Right renal cortex interstitium (tissue), 3 donors: Measurements from ENCODE around the gene CLDN6. TPM values are rescaled to one million over a fixed set of nuclear protein-coding genes. Genes with fewer than 3 reads are reported as not detected.

ENCODE experiments used
- DNase-seq, 3 donors: peaks; one replicate each; pipeline ENCODE4 v3.0.0-alpha.2; 2013; ENCODE audit warnings: low read depth in 3 of 3, low spot score in 2 of 3
- polyA plus RNA-seq, 3 donors: library from polyadenylated mRNA; unstranded; fragments of 120-200 nt; gene quantifications; one replicate each; pipeline ENCODE4 v1.2.1, GENCODE V29; 2013; ENCODE audit not compliant: insufficient read length in 3 of 3

Gene CLDN6
- polyA plus RNA-seq, 3 donors = 25.8 to 38.1 (median 31.0) TPM

GRCh38 chr16:2992383-2993081 lies 25.5 kb downstream of the CLDN6 start:
- DNase-seq = no peak

- no peak for DNase-seq
Measured at GRCh38 chr16:2991566-2992261, 26.3 kb downstream of the CLDN6 start.

DNA sequence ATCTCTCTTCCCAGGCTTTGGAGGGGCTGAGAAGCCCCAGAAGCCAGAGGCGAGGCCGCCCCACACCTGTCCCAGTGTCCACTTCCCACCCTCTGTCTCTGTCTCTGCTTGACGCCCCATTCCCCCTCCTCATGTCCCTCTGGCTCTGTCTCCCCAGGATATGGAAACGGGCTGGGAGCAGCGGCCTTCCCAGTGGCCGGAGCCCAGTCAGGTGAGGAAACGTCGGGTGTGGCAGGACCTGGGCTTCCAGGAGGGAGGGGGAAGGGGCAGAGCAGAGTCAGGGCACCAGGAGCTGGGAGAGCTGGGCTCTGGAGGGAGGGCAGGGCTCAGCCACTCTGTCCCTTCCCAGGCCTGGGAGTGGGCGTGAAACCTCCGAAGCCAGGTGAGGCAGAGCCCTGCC lies 27.1 kb downstream of the CLDN6 start:
- no peak for DNase-seq

DNA sequence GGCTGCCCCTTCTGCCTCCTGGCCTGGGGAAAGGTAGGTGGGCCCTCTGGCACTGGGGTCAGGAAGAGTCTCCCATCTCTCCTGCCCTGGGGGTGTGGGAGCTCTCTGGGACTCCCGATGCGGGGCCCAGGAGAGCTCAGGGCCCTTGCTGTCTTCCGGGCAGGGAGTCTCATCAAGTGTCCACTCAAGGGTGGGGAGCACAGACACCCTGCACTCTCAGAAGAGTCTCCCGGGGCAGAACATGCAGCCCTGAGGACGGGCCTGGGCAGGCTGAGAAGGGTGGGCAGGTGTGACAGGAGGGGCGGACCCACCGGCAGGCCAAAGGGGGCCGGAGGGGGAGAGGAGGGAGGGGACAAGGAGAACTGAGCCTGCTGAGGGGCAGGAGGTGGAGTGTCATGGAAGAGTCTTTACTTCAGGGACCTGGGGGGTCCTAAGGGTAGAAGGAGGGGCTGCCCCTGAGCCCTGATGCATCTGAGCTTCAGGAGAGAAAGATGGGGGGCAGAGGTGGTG lies 29.3 kb downstream of the CLDN6 start:
- DNase-seq = no peak

DNA sequence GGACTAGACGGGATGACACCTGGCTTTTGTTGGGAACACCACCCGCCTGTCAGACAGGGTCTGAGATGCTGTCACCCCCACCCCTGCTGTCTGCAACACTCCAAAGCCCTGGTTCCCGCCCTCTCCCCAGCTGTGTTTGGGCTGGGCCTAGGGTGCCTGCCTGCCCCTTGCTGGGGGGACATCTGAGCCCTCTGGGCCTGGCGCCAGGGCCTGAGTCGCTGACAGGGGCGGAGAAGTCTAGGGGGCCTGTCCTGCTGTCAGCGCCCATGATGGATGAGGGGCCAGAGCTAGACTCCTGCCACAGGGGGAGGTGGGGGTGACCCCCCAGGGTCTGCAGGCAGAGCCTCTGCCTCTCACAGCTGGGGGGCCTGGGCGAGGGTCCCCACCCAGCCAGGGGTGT lies 30.1 kb downstream of the CLDN6 start:
- no peak for DNase-seq

DNA sequence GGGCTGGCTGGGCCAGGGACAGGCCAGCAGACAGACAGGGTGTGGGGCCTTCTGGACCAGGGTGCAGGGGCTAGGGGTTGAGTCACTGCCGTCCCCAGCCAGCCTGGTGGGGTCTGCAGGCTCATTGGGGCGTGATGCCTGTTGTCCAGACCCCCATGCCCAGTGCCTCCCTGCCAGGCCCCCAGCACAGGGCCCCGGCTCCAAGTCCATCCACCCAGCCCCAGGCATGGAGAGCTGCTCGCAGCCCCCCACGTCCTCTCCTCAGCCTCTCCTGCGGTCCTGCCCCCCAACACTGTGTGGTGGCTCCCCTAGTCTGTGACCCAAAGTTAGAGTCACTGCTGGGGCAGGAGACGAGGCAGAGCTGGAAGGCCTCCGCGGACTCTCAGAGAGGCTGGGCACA lies 30.7 kb downstream of the CLDN6 start:
- no peak for DNase-seq

- DNase-seq = no peak
Measured at GRCh38 chr16:2986623-2987188, 31.3 kb downstream of the CLDN6 start.

DNA sequence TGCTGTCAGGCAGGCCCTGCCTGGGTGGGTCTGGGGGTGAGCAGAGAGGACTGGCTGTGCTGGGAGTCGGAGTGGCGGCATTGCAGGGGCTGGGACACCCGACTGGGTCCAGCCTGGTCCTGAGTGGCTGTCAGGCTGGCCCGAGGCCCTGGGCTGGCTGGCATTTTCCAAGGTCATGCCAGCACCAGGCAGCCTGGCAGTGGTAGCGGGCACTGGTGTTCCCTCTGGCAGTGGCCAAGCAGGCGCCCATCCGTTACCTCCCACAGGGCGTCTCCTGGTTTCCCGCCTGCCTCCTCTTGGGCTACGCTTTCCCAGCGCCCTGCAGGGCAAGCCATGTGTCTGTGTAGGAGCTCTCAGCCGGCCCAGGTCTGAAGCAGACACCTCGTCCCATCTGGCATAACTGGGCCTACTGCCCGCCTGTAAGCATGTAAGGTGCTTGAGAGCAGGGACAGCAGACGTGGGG lies 32.1 kb downstream of the CLDN6 start:
- DNase-seq = no peak

DNA sequence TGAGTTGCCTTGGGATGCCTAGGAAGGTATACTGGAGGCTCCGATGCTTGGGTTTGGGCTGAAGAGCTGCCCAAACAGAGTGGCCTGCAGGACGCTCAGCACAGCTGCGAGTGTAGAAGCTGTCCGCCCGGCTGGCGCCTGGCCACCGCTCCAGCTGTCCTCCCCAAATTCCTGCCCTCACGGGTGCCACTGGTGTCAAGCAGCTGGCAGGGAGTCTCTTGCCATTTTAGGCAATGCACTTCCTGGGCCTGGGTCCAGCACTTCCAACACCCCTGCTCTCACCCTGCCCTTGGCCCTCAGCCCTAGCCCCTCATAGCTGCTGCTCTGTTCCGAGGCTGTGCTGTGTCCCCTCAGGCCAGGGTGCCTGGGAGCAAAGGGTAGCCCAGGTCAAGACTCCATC lies 32.5 kb downstream of the CLDN6 start:
- DNase-seq = no peak

DNA sequence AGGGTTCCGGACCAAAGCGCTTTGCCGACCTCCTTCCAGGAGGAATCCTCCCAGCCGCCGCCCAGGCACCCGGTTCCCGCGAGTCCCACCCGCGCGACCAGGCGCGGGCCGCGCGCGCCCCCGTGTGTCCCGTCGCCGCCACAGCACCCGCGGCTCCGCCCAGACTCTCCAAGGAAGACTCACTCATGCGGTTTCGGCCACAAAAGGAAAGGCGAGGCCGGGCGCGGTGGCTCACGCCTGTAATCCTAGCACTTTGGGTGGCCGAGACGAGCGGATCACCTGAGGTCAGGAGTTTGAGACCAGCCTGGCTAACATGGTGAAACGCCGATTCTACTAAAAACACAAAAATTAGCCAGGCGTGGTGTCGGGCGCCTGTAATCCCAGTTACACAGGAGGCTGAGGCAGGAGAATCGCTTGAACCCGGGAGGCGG lies 34.3 kb downstream of the CLDN6 start:
- DNase-seq = no peak

- no peak for DNase-seq
Measured at GRCh38 chr16:2982402-2982801, 35.6 kb downstream of the CLDN6 start.

GRCh38 chr16:2981899-2982250 lies 36.1 kb downstream of the CLDN6 start:
- DNase-seq = no peak

GRCh38 chr16:2981177-2981898 lies 36.6 kb downstream of the CLDN6 start:
- no peak for DNase-seq

GRCh38 chr16:2980227-2981176 lies 37.5 kb downstream of the CLDN6 start, which contains the start of gene PKMYT1:
Gene PKMYT1, minus strand, starts transcription at chr16:2980446. Its CDS starts 789 bp downstream, at chr16:2979657.
- peak in 2 of 3 donors; percentile 74 to 81 for DNase-seq

- no peak for DNase-seq
Measured at GRCh38 chr16:2979669-2980226, 38.2 kb downstream of the CLDN6 start.

DNA sequence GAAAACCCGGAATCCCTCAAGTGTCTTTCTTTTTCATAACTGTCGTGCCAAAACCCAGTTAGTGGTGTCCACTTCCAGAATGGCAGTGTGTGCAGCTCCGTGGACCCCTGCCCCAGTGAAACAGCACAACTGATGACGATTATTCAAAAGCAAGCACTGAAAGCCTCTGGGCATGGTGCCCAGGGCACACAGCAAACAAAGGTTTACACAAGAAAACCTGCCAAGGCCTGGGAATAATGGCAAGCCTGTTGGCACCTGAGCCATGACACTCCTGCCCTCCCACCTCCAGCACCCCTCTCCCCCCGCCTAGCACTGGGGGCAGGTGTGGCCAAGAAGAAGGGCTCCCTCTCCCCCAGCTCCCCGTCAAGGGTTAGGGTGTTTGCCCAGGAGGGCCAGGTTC lies 40.5 kb downstream of the CLDN6 start:
- no peak for DNase-seq

DNA sequence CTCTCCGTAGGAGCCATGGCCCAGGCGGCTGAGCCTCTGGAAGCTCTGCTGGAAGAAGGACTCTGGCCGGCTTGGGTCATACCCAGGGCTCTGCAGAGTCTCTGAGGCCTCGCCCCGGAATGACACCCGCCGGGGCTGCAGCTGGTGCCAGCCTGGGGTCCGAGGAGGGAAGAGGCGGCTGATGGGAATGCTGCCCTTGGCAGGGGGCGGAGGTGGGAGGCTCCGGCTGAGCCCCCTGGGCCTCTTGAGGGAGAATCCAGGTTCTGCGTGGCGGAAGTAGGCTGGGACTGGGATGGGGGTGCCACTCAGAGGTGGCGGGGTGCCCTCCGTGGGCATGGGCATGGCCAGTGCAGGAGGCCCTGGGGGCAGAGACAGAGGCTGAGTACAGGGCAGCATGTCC lies 41.3 kb downstream of the CLDN6 start:
- DNase-seq = no peak

GRCh38 chr16:2976201-2976600 lies 41.8 kb downstream of the CLDN6 start:
- DNase-seq = no peak

- no peak for DNase-seq
Measured at GRCh38 chr16:2975161-2975795, 42.7 kb downstream of the CLDN6 start.
